Stimulated activated CD4-positive, alpha-beta T cell treated with anti-CD3 and anti-CD28 coated beads, Interleukin-4, amount 100 ng/mL, for 24 hours (primary cell): Measurements from ENCODE around the gene TBPL1.
"Not testable (repeated sequence)": the region's sequence is repeated elsewhere in the genome, so short reads cannot be mapped to it uniquely, and the experiment has no call there.

Experiments used
- DNase-seq: peaks from one replicate; pipeline ENCODE4 v3.0.0-alpha.2; 2020

The TBPL1 gene

DNA sequence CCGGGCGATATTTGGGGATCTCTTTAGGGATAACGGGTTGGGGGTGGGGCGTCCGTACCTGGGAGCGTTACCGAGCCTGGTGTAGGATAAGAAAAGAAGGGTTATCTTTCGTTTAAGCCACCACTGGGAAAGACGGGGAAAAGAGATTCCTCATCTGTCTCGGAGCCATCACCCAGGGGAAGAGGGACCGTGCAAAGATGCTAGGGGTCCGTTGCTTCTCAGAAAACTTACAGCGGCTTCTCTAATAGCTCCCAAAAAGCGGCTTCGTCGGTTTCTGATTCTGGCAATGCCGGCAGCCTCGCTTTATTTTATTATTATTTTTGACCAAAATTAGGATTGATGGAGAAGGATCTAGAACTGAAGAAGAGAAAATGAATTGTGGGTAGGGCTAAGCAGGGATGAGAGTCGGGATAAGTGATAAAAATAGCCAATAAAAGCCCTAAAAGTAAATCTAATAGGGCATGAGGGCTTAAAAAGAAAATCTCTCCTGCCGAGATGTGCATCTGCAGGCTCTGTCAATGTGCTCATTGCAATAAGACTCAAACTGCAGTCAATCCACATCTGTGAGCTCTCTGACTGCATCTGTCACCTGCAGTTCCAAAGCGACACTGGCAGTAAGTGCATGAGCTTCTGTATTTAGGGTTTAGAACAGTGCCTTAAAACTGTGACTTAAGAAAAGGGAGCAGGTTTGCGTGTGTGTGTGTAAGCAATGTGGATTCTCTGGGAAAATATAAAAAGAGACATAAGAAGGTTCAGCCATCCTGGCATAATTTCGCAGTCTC is 801 bp downstream of the TBPL1 start:
- no peak for DNase-seq

DNA sequence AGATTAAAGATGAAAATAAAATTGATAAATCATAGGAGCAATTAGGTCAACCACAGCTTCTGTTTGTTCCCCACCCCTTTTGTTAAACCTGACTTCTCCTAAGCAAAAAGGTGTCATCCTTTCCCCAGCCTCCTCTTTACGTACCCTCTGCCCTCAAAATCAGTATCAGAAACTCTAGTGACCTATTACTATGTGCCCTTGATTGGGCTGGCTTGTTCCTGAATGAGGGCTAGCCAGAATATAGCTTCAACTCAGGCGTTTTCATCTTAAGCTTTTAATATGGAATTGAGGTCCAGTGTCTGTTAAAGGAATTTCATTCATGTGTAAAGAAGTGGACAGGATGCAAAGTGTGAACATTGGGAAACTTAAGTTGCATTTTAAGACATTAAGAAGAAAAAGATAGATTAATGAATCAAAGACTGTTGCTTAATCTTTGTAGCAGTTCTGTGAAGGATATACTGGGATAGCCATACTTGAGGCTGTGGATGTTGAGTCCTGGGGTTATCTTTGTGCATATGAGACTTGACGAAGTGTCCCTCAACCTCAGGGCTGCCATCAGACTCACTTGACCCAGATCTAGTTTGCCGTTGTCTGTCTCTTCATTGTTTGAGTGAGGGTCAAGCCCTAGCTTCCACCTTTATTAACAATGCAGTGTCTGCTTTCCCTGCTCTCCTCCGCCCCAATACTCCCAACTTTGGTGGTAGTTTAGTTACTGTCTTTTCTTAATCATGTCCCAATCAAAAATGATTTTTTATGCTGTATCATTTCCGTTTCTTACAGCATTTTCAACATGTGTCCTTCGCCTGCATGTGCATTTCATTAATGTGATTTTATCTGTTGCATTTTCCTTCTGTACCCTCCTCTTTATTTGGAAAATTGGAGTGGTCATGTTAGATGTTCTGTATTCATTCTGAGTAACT is 1.9 kb downstream of the TBPL1 start:
- DNase-seq: no peak

DNA sequence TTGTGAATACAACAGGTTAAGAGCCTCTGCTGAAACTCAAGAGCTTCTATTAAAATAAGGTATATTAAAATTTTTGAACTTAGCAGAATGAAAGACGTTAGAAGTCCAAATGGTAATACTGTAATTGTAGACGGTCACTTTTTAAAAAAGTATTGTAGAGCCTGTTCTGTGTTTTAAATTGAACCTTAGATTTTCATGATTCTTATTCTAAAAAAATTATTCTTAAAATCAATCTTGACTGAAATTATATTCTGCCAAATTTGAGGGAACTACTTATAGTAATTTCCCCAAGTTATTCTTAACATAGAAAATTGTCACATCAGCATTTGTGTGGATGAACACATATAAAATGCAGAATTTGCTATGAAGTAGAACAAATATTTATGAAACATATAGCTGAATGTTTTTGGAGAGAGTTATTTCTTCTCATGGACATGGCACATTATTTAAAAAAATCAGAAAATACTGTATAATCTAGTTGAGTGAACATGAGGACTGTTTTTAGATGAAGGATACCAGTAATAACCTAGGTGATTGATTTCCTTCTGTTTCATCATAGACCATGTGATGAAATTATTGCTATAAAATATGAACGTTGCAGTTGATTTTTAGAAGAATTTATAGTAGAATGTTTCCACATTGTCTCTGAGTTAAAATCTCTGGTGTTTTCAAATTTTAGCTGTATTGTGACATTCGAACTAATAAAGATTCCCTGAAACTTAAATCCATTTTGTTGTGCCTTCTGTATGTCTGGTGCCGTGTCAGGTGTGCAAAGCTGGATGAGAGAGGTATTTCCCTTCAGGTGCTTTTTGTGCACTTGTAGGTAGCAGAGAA is 2.8 kb downstream of the TBPL1 start:
- no peak for DNase-seq

DNA sequence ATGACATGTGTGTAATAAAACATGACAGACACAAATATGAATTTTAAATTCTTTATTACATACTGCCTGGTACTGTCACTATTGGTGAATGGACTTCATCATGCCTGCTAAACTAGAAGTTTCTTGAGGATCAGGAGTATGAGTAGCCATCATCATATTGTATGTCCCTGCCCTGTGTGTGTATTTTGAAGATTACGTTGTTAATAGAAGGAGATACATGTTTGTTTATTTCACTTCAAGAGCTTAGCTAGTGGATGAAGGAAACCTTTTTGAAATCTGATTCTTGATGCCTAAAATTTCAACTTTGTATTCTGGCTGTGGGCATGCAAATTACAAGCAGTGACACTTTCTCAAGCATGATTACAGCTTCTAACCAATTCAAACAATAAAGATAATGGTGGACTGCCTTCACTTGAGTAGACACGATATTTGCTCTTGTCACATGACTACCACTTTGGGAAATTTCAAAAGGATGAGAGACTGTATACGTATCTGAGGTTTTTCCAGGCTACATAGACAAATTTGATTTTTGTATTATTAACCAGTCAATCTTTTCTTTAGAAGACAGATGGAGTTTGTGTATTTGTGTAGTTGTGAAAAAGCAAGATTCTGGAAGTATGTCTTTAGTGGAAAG is 3.5 kb downstream of the TBPL1 start:
- no peak for DNase-seq

DNA sequence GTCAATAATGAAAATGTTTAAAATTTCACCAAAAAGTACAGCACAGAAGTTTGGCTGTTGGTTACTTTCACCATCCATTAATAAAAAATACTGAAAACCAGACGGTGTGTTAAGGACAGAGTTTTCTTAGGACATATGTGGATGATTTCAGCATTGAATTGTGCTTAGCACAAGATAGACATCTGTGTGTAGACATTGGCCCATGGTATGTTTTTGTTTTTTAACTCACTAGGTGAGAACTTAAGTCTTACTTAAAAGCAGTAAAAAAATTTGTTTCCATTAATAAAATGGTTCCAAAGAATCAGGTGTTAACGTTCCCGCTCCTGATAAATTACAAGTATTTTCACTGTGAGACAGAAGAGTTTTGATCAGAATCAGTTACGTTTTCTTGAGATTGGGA is 4.2 kb downstream of the TBPL1 start:
- DNase-seq: no peak

DNA sequence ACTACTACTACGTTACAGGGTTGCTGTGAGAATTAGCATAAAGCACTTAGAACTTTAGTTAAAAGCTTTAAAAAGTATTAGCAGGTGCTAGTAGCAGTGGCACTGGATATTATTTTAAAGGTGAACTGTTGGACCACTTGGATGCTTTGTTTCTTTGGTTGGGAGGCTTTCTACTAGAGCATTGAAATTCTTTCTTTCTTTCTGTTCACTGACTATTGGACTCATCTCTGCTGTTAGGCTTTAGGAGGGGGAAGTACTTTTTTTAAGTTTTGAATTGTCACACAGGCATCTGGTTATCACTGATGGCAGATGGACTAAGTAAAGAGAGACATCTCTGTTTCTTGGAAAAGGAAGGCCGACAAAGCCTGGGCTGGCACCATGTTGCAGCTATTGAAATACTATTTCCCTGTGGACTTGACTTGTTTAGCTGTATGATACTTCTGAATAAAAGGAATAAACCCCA is 4.8 kb downstream of the TBPL1 start:
- no peak for DNase-seq

DNA sequence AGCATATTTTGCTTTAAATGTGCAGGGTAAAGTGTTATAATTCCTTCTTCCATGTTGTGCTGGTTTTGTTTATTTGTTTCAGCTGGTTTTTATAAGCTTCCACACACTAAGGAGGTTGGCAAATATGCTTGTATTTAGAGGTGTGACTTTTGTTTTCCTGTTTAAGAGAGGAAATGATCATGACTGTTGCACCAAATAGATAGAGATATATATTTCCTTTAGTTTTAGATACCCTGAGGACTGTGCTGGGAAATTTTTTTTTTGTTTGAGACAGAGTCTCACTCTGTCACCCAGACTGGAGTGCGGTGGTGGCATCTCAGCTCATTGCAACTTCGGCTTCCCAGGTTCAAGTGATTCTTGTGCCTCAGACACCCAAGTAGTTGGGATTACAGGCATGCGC is 5.8 kb downstream of the TBPL1 start:
- no peak for DNase-seq

DNA sequence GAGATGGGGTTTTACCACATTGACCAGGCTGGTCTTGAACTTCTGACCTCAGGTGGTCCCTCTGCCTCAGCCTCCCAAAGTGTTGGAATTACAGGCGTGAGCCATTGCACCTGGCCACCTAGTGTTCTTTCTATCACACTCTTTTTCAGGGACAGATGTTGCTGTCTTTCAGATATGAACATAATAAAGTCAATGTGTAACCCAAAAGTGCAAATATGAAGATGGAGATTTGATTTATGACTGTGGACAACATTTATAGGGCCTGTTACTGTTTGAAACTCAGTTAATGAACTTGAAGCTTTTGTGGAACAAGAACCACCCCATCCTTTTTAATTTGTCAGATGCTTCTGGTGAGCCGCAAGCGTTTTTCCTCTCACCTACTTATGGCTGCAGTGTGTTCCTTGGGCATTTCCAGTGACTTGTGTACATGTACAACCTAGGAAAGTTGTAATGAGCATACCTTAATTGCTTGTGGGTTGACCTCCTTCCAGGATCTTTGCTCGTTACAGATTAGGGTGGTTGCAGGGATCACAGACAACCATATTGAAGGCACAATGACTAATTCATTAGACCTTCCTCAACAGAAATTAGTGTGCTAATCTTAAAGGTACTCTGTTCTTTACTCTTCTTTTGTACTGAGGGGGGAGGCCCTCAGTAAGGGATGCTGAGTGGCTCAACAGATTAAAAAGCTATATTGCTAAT is 6.8 kb downstream of the TBPL1 start:
- no peak for DNase-seq

DNA sequence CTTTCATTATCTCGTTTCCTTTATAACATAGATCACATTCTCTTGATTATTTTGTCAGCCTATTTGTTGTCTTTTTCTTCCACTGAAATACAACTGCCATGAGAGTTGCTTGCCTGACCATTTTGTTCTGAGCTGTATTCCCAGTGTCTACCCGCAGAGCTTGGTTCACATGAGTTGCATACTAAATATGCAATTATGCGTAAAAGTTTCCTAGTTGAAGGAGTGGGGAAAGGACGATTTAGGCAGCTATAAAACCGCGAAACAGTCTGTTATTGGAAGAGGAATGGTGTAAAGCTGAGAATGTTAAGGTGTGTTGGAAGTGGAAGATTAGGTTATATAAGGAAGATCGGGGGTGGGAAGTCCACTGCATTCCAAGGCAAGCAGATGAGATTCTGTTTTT is 8.8 kb downstream of the TBPL1 start:
- DNase-seq: no peak

DNA sequence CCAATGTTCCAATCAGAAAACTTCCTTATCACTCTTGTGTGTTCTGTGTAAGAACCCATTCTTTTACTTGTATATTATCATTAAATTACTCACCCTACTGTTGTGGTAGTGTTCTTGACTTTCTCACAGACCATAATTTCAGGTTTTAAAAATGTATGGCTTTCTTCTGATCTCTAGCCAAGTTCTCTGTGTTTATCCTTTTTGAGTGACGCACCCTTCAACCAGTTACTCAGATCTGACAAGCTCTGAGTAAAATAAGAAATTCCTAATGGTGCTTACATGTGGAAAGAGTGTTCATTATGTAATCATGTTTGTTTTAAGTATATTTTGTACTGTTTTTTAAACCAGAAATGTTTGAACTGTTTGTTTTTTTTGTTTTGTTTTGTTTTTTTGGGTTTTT is 11.0 kb downstream of the TBPL1 start:
- DNase-seq: no peak

DNA sequence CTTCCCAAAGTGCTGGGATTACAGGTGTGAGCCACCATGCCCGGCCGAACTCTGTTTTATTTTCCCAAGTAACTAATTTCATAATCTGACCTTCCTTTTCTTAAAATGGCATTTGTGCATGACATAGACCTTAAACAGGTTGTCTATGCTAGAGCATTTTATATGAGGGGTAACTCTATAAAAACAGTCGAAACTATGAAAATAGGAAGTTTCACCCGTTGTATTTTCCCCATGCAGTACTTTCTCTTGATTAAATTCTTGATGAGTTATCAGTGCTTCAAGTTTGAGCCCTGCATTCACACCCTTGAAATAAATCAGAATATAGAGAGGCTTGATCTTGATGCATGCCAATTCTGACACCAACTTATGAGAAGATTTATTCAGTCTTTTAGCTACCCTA is 11.7 kb downstream of the TBPL1 start:
- no peak for DNase-seq

DNA sequence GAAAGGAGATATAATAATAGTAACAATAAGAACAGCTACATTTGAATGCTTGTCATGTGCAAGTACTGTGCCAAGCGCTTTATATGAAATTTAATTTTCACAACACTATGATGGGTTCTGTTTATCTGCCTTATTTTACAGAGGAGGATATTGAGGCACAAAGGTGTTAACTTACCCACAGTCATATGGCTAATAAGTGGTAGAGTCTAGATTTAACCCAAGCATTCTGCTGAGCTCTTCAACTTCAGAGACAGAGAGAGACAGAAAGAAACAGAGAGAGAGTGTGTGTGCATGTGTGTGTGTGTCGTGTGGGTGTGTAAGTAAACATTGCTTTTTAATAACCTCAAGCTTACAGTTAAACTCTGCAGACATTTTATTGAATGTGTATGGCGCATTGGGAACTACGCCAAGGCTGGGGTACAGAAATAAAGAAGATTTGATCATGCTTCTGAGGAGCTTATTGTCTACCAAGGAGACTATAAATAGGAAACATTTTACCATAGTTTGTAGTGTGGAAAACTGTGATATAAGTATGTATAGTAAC is 12.9 kb downstream of the TBPL1 start:
- no peak for DNase-seq

DNA sequence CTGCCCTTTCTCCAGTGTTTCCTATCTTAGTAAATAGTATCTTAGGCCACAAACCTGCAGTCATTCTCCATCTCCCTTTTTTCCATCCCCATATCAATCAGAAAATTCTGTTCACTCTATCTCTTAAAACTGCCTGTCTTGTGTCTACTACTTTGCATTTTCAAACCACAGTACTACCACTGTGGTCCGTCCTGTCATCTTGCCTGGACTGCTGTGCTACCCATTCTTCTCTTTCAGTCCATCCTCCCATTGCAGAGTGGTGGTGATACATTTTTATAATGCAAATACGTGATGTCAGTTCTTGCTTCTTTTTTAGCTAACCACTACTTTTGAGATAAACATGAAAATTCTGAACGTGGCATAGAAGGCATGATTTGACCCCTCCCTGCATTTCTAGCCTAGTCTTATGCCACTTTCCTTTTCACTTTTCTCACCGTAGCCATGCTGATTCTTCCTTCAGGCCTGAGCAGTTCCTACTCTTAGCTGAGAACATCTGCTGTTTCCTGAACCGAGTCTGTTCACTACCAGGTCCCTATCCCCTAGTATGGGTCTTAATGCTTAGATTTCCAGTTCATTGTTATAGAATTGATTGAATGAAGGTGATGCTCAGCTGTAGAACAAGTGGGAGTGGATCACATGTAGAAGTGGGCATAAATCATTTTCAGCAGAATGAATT is 13.8 kb downstream of the TBPL1 start:
- DNase-seq: no peak

DNA sequence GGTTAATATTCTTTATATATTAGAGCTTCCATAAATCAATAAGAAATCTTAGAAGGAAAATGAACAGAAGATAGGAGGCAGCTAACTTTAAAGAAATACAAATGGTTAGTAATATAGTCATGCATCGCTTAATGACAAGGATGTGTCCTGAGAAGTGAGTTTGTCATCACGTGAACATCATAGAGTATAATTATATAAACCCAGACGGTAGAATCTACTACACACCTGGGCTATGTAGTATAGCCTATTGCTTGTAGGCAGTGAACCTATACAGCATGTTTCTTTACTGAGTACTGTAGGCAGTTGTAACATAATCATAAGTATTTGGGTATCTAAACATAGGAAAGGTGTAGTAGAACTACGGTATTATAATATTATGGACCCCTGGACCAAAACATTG is 14.3 kb downstream of the TBPL1 start:
- no peak for DNase-seq

DNA sequence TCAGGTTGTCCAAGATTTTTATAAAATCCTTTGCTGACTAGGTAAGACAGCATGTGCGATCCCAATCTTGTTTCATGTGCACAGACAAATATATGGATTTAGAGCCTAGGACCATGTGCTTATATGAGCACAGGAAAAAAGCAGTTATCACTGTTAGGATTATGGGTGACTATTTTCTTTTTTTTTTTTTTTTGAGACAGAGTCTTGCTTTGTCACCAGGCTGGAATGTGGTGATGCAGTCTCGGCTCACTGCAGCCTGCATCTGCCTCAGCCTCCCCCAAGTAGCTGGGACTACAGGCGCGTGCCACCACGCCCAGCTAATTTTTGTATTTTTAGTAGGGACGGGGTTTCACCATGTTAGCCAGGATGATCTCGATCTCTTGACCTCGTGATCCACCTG is 14.8 kb downstream of the TBPL1 start:
- not testable (repeated sequence) for DNase-seq

DNA sequence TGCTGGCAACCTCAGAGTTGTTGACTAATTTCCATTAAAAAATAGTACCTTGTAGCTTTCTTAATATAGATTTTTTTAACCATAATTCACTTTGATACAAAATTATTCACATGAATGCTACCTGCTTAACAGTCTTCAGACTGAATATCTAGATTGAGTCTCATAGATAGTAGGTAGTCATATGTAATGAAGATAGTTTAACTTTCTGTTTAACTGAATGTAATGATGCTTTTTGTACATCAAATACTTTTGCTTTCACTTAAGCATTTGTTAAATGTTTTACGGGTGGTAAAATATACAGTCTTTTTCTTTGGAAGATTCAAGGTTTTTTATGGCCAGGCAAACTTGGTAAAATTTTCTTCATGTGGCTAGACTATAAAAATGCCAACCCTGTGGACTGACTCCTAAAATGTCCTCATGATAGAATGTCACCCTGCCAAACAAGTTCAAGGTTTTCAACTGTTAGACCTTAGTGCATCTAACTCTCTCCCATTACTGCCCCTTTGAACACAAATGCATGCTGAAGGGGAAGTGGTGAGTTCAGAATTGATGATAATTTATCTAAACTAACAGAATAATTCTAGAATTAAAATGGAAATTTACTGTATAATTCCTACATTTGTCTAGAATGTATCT is 16.4 kb downstream of the TBPL1 start:
- no peak for DNase-seq

DNA sequence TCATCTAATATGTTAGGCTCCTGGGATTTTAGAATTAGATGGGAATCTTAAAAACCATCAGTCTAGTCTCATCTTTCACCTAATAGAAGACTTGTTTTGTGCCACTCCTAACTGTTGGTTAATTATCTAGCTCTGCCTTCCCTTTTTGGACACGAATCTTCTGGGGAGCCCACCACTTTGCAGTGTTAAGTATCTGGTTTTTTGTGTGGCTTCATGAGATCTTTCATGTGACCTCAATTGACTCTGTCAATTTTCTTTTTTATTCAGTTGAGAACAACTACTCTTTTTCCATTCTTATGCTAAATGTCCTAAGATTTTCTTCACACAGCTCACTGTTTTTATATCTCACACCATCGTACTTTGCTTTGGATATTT is 16.9 kb downstream of the TBPL1 start:
- DNase-seq: no peak

DNA sequence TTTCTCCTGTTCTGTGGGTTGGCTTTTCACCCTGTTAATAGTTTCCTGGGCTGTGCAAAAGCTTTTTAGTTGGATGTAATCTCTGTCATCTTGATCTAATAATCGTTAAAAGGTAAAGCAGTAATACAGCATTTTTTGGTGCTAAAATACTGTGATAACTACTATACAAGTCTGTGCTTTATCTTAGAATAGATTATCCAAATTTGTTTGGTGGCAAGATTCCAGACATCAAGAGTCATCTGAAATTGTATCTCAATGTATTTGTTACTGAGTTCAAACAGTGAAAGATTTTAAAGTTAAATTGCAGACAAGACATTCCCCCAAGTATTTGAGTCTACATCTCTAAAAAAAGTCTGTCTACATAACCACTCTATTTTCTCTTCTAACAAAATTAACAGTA is 18.8 kb downstream of the TBPL1 start:
- no peak for DNase-seq

DNA sequence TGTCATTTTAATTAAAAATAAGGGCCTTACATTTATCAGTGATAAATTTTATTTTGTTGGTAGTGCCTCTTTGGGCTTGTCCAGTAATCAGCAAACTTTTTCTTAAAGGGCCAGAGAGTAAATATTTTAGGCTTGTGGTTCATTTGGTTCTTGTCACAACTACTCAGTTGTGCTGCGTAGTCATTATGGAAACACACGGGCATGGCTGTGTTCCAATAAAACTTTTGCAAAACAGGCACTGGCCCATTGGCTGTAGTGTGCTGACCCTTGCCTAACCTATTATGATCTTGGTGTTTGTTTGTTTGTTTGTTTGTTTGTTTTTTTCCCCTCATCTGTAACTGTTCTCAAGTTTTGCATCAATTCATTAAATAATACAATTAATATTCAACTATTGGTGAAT is 19.4 kb downstream of the TBPL1 start:
- no peak for DNase-seq

DNA sequence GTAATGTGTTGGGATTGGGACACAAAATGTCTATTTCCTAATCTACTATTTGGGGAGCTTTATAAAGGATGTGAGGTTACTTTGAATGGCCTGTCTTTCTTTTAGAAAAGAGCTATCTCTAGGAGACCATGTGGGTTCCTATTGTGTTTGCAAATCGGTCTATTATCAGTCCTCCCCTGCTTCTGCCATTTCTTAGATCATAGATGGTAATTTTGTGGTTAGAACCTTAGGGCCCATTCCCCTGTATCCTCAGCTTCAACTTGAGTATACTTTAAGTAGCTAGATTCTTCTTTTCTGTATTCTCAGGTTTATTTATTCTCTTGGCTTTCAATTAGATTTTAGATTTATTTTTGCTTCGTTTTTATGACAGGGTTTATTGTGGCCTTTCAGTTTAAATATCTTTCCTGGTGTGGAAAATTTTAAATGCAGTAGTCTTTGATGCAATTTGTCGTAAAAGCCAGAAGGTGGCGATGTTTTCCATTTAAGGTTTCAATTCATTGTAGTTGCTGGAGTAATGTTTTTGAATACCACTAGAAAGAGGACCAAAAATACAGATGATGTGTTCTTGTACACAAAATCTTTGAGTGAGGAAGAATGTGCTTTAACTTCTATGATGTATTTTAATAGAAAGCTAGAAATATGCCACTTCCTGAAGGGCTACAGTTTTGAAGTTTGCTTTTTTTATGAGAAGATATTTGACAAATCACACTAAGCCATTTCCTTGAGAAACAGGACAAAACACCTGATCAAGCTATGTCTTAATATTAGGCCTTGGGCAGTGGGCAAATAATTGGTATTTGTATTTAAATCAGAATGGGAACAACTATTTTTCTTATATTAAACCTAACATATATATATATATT is 20.3 kb downstream of the TBPL1 start:
- DNase-seq: no peak
